SW480 (cell line): ENCODE data around the gene MSH6.
"Not testable (repeated sequence)": the region's sequence is repeated elsewhere in the genome, so short reads cannot be mapped to it uniquely, and the experiment has no call there.

Experiments
- DNase-seq: peaks from one replicate; pipeline ENCODE4 v3.0.0-alpha.2; 2016; ENCODE audit warnings: low spot score

MSH6 gene

GRCh38 chr2:47843407-47843806, 60.5 kb downstream of the MSH6 start:
- no peak for DNase-seq

- no peak for DNase-seq
Measured at GRCh38 chr2:47844162-47844561, 61.2 kb downstream of the MSH6 start.

- DNase-seq: no peak
Measured at GRCh38 chr2:47849368-47849767, 66.4 kb downstream of the MSH6 start.

GRCh38 chr2:47850198-47850597, 67.3 kb downstream of the MSH6 start:
- no peak for DNase-seq

GRCh38 chr2:47853067-47853777, 70.3 kb downstream of the MSH6 start:
- not testable (repeated sequence) for DNase-seq
